GM19455 (cell line): ENCODE results near the gene NUP98.
"Not testable (repeated sequence)": the region's sequence is repeated elsewhere in the genome, so short reads cannot be mapped to it uniquely, and the experiment has no call there.

Source experiments
- ATAC-seq: cut with Tn5 transposase; IDR thresholded peaks from one replicate; pipeline ENCODE4 v1.9.1; 2021; ENCODE audit not compliant: unreplicated experiment

NUP98 gene

DNA sequence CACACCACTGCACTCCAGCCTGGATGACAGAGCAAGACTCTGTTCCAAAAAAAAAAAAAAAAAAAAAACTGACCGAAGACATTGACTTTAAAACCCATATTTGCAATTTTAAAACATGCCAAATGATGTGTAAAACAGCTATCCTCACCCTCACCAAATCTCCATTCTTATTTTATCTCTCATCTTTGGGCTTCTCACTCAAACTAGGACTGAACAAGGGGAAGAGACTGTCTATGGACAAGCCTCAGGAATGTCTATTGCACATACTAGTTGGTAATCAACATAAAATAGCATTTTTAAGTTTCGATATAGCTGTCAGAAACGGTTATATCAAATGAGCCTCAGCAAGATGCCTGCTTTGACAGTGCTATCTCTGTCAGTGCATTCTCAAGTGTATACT is 118.3 kb downstream of the NUP98 start:
- no peak for ATAC-seq

GRCh38 chr11:3675971-3676370 is 121.4 kb downstream of the NUP98 start:
- no peak for ATAC-seq

- no peak for ATAC-seq
Observed at GRCh38 chr11:3674189-3674588, 123.2 kb downstream of the NUP98 start.

DNA sequence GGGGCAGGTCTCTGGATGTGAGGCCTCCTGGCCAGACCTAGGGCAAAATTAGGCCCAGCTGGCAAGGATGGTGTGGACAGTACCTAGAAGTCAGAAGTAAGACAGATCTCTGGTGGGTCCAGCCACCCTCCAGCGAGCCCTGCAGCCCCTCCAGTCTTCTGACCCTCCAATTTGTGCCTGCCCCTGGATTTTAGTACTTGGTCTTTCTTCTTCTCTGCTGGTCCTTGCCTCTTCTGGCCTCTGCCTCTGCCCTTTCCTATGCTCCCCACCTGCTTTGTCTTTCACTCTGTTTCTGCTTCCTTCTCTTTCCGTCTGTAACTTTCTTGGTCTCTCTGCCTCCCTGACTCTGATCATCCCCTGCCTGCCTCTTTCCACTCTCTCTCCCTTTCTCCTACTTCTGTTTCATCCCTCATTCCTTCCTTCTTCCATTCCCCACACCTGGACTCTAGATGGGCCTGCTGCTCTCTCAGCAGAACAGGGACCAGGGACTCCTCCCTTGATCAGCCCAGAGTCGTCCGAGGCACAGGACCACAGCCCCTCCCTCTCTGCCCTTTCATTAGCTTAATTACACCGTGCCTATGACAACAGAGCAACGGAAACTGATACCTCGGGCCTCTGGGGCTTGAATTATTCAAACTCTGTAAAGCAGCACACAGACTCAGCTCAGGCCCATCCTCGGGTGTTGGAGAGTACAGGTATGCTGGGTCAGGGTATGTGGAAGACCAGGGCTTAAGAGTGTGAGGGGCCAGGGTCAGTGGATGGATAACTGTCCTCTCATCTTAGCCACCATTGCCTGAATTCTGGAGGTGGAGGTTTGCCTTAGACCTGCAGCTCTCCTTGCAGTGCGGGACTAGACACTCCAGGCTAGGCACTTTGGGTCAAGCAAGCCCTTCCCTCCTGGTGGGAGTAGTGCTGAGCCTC is 125.8 kb downstream of the NUP98 start, which contains the start of gene CHRNA10:
CHRNA10 (minus strand) TSS at position 51 of the 921 bp plus-strand sequence. CDS start 72 bp downstream, outside the sequence.
- no peak for ATAC-seq

DNA sequence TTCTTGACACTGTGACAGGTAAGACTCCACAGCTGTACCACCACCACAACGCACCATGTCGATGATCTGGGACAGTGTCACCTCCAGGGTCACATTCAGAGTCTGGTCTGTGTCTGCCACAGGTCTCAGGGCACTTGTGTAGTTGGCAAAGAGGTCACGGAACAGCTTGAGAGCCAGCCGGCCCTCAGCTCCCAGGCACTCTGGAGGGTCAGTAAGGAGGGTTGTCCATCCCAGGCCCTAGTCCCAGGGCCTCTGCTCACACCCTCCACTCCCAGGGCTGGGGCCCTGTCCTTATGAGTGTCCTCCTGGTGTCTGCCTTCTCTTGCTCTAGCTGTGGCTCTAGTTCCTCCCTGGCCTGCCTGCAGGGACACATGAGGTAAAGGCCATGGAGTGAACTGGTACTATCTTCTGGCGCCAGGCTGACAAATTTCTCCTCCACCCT is 127.6 kb downstream of the NUP98 start:
- ATAC-seq, result no peak

DNA sequence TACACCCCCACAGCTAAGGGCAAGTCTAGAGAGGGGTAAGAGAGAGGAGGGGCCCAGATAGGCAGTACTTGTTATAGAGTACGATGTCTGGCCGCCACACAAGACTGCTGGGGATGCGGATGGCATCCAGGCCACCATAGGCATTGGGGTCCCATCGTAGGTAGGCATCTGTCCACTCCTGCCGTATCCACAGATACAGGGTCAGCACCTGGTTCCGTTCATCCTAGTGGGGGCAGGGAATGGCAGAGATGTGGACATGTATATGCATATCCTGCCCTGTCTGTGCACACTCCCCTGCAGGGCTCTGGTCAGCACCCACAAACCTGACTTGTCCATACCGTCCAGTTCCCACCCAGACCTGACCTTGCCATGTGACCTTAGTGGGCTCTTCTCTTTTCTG is 128.2 kb downstream of the NUP98 start:
- no peak for ATAC-seq

DNA sequence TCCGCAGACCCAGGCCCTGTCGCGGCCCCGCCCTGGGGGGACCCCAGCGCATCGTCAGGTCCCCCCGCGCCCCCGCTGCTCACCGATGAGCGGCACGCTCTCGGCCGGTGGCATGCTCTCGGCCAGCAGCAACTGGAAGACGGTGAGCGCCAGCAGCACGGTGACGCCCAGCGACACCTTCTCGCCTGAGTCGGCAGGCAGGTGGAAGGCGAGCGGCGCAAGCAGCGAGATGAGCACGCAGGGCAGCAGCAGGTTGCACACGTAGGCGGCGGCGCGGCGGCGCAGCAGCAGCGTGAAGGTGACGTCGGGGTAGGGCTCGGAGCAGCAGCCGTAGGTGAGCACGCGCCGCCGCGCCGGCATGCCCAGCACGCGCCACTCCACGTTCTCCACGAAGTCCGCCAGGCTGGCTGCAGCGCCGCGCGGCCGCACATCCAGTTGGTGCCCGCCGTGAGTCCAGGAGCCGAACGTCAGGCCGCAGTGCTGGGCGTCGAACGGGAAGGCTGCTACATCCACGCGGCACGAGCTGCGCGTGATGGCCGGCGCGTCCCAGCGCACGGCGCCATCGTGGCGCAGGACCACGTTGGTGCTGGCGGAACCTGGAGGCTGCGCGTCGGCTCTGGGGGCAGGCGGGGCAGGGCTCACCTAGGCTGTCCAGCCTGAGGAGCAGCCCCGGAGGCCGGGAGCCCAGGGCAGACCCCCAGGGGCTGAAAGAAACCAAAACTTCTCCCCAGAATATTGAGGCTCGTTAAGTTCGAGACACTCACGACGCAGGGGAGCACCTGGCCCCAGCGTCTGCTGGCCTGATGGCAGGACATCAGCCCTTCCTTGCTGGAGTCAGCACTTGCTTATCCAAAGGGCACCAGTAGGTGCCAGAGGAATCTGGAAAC is 130.0 kb downstream of the NUP98 start:
- ATAC-seq, result no peak

GRCh38 chr11:3666023-3666530 is 131.3 kb downstream of the NUP98 start:
- no peak for ATAC-seq

DNA sequence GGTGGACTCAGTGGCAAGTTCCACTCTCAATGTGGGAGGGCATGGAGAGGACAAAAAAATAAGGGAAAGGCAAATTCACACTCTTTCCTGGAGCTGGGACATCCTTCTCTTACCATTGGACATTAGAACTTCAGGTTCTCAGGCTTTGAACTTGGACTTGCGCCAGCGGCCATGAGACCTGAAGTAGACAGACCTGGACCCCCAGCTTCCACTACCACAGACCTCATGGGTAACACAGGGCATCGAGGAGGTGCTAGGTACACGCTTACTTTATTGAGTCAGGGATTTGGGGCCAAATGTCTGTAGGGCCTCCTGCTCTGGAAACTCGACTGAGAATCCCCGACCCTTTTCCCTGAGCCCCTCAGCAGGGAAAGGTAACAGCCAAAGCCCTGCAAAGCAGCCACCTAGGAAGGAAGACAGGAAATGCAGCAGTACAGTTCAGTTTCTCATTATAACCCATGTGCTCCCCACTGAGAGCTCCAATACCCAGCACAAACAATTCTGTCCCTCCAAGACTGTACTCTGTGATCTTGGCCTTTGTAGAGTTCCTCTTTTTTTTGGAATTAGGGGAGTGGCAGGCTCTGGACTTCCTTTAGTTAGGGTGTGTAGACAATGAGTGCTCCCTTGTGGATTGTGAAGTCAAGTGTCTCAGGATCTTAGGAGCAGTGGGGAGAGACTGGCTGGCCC is 131.9 kb downstream of the NUP98 start:
- ATAC-seq, result no peak

- no peak for ATAC-seq
Observed at GRCh38 chr11:3664032-3664630, 133.2 kb downstream of the NUP98 start.

DNA sequence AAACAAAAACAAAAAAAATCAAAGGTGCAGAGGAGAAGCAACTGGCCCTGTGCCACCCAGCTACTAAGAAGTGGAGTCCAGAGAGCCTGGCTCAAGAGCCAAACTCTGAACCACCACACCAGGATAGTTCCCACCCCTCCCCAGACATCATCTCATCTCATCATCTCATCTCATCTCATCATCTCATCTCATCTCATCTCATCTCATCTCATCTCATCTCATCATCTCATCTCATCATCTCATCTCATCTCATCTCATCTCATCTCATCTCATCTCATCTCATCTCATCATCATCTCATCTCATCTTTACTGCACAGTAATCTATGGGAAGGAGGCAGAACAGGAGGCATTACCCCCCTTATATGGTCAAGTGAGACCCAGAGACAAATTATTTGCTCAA is 134.5 kb downstream of the NUP98 start:
- no peak for ATAC-seq

GRCh38 chr11:3660960-3661359 is 136.4 kb downstream of the NUP98 start:
- ATAC-seq, result no peak

DNA sequence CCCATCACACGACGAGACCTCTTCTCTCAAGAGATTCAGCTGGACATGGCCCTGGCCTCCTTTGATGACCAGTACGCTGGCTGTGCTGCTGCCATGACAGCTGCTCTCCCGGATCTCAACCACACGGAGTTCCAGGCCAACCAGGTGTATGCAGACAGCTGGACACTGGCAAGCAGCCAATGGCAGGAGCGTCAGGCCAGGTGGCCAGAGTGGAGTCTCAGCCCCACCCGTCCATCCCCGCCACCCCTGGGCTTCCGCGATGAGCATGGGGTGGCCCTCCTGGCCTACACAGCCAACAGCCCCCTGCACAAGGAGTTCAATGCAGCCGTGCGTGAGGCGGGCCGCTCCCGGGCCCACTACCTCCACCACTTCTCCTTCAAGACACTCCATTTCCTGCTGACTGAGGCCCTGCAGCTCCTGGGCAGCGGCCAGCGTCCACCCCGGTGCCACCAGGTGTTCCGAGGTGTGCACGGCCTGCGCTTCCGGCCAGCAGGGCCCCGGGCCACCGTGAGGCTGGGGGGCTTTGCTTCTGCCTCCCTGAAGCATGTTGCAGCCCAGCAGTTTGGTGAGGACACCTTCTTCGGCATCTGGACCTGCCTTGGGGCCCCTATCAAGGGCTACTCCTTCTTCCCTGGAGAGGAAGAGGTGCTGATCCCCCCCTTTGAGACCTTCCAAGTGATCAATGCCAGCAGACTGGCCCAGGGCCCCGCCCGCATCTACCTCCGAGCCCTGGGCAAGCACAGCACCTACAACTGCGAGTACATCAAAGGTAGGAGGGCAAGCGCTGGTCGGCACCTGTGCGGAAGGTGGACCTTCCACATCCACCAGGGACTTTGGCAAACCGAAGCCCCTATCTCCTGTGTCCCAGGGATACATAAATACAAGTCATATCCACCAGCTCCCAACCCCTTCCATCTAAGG is 137.5 kb downstream of the NUP98 start:
- no peak for ATAC-seq

DNA sequence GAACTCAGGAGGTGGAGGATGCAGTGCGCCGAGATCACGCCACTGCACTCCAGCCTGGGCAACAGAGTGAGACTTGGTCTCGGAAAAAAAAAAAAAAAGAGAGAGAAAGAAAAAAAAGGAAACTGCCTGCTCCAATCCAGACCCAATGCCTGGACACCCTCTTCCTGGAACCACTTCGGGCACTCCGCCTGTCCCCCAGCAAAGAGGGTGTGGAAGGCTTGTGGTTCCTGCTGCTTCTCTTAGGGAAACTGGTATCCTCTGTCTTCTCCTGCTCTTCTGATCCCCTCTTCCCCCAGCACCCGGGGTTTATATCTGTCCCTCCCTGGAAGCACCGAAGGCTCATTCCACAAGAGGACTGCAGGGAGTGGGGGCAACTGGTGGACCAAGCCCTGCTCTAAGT is 139.1 kb downstream of the NUP98 start:
- no peak for ATAC-seq

- not testable (repeated sequence) for ATAC-seq
Observed at GRCh38 chr11:3657331-3657730, 140.0 kb downstream of the NUP98 start.

DNA sequence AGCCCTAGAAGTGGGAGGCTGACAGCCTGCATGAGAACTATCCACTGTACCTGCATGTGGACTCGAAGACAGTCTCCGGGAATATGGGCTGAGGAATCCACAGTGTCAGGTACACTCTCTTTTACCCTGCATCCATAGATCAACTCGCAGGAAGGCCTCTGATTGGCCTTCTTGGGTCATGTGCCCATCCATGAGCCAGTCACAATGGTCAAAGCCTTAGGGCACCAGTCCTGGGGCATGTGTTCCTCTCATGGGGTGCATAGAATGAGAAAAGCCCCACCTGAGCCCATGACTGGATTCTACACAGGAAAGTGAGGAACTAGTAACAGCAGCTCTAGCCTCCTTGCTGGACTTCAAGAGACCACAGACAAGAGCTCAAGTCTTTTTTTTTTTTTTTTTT is 141.8 kb downstream of the NUP98 start:
- ATAC-seq, result no peak

DNA sequence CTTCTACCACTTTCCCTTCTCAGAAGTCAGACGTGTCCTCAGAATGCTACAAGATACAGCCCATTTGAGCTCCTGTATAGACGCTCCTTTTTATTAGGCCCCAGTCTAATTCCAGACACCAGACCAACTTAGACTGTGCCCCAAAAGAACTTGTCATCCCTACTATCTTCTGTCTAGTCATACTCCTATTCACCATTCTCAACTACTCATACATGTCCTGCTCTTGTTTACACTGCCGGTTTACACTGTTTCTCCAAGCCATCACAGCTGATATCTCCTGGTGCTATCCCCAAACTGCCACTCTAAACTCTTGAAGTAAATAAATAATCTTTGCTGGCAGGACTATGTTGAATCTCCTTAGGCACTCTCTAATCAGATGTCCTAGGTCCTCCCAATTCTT is 144.8 kb downstream of the NUP98 start:
- not testable (repeated sequence) for ATAC-seq

- not testable (repeated sequence) for ATAC-seq
Observed at GRCh38 chr11:3649374-3649773, 148.0 kb downstream of the NUP98 start.

GRCh38 chr11:3648843-3649242 is 148.5 kb downstream of the NUP98 start:
- not testable (repeated sequence) for ATAC-seq
